Measurements from ENCODE around the gene EI24.

DNA sequence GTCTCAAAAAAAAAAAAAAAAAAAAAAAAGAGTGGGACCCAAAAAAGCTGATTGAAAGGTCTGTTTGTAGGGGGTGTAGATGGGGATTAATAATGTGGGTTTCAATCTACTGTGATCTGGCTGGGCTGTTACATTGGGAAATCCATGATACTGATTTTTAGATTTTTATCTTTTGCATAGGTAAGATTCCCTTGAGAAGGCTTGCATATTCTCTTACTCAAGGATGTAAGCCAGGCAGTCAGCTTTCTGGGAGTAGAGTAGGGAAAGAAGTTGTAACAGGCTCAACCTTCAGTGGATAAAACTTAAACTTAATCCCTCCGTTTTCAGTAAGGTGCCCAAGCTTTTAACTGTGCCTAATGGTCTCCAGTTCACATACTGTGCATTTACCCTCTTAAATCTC is 53.8 kb downstream of the EI24 start:
- no peak for TF ChIP-seq CTCF (IDR thresholded peaks at IDR 0.05; ENCODE audit: extremely low read depth in 1 of 2, insufficient read depth in 1 of 2, low read depth in 1 of 2, low read length in 2 of 2)
- TF ChIP-seq MAX (IDR thresholded peaks at IDR 0.05; ENCODE audit: insufficient read depth, insufficient read length), result no peak
- no peak for TF ChIP-seq EZH2 (IDR thresholded peaks at IDR 0.05; ENCODE audit: borderline replicate concordance, low read depth, low read length, severe bottlenecking)
- no peak for TF ChIP-seq POLR2A (IDR thresholded peaks at IDR 0.05; ENCODE audit: low read depth, low read length)
- no peak for TF ChIP-seq POLR2AphosphoS5 (IDR thresholded peaks at IDR 0.05; ENCODE audit: insufficient read depth, low read depth, low read length)
- no peak for TF ChIP-seq MYC (IDR thresholded peaks at IDR 0.05; ENCODE audit: low read depth, low read length)
